GM18511 (cell line): ENCODE measurements around the gene IFIT2.

Experiments used
- ATAC-seq: cut with Tn5 transposase; IDR thresholded peaks from one replicate; pipeline ENCODE4 v1.9.1; 2021; ENCODE audit warnings: mild to moderate bottlenecking, moderate library complexity; ENCODE audit not compliant: unreplicated experiment

The IFIT2 gene

DNA sequence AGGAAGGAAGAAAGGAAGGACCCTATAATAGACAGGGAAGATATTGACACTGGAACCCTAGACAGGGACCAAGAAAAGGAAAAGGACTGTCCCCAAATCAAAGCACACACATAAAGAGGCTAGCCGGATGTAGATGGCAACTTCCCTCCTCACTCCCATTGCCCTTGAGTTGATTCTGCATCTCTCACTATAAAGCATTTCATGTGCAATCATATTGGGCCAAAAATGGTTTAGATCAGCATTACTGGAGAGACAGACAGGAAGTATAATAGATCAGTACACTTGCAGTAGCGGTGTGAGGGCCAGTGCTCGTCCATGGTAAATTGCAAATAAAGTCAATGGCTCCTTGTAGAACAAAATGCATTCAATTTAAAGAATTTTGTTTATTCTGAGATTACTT lies 34.4 kb downstream of the IFIT2 start:
- ATAC-seq = no peak

DNA sequence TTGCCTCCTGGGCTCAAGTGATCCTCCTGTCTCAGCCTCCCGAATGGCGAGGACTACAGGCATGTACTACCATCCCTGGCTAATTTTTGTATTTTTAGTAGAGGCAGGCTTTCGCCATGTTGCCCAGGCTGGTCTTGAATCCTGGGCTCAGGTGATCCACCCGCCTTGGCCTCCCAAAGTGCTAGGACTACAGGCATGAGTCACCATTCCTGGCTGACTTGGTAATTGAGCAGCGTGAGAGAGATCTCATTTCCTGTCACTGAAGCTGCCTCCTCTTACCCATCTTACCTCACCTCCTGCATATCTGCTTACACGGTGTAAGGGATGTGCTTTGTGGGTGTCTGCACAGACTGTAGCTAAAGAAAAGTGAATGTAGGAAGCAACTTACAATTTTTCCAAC lies 35.6 kb downstream of the IFIT2 start:
- ATAC-seq = peak; percentile 29

DNA sequence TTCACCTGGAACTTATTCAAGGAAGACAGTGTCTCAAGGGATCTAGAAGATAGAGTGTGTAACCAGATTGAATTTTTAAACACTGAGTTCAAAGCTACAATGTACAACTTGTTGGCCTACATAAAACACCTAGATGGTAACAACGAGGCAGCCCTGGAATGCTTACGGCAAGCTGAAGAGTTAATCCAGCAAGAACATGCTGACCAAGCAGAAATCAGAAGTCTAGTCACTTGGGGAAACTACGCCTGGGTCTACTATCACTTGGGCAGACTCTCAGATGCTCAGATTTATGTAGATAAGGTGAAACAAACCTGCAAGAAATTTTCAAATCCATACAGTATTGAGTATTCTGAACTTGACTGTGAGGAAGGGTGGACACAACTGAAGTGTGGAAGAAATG lies 36.9 kb downstream of the IFIT2 start:
- ATAC-seq = no peak

DNA sequence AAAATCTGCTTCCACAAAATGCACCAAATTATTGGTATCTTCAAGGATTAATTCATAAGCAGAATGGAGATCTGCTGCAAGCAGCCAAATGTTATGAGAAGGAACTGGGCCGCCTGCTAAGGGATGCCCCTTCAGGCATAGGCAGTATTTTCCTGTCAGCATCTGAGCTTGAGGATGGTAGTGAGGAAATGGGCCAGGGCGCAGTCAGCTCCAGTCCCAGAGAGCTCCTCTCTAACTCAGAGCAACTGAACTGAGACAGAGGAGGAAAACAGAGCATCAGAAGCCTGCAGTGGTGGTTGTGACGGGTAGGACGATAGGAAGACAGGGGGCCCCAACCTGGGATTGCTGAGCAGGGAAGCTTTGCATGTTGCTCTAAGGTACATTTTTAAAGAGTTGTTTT lies 38.0 kb downstream of the IFIT2 start:
- no peak for ATAC-seq

DNA sequence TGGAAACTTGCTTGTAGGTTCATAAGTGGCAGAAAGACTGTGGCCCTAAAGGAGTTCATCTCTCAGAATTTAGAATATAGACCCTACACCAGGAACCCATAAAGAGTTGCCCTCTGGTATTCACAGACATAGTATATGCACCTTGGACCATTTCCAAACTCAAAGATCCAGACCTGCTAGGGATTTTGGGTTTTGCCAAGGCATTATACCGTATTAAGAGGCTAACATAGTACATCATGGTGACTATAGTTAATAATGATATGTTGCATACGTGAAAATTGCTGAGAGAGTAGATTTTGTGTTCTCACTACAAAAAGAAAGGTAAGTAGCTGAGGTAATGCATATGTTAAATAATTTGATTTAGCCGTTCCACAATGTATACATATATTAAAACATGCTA lies 39.8 kb downstream of the IFIT2 start:
- no peak for ATAC-seq

DNA sequence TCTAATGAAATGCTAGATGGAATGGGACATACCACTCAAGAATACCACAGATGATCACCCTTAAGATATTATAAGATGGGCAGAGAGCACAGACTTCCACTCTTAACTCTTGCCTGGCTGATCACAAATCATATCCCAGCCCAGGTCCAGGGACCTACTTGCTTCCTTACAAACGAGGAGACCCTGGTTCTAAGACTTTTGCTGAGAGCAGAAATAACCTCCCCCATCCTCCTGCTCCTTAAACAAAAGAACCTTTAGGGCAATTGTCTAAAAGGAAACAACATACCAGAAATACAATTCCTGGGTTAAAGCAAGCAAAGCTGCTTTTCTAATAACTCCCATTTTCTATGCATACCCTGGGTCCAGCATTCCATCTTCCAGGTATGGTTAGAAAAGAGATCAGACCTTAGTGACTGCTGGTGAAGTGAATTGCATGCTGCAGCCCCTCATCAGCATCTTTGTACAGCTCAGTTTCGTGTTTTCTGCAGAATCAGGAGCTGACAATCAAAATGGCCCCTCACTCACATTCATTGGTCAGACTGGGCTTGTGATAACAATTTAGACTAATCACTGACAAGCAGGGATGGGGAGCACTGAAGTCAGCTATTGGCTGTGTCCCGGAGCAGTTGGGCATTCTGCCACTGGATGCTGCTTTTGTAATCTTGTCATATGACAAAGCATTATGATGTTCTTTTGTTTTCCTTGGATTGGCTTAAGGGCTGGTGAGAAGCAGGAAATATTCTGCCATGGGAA lies 40.5 kb downstream of the IFIT2 start:
- ATAC-seq = no peak

DNA sequence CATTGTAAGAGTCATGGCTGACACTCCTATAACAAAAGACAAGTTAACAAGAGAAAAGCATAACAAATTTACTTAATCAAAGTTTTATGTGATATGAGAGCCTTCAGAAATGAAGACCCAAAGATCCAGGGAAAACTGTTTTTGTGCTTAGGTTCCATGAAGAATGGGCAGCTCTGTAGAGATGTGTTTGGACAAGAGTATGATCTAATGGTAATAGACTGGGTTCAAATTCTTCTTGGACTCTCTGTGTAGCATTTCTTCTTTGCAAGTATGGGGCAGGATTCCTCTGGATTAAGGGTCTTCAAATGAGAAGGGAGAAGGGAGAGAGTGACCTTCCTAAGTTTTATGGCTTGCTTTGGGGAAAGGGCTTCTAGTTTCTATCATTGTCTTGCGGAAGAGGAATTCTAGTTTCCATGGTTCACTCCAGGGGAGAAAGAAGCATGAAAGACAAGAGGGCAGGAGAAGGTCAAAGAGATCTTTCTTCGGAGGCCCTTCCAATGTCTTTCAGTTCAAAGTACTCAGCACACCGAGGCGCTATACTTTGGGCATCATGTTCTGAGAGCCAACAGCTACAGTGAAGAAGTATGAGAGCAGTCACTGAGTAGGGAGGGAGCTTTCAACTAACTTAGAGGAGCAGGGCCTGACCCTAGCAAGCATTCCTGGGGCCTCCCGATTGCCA lies 41.4 kb downstream of the IFIT2 start:
- ATAC-seq = no peak

DNA sequence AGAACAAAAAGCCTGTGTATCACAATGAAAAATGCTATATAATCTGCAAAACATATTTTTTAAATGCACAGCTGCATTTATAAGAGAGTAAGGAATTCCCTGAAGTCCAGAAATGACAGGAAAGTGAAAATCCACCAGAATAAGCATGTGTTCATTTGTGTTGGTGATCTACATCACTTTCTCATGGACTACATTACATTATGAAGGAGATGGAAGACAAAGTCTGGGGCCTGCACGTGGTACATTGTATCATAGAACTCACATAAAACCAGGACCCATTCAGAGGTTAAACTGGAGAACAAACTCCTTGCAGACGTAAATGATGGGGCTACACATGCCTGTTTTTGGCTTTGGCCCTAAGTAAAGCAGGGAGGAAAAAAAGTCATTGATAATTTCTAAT lies 42.3 kb downstream of the IFIT2 start:
- ATAC-seq = no peak

DNA sequence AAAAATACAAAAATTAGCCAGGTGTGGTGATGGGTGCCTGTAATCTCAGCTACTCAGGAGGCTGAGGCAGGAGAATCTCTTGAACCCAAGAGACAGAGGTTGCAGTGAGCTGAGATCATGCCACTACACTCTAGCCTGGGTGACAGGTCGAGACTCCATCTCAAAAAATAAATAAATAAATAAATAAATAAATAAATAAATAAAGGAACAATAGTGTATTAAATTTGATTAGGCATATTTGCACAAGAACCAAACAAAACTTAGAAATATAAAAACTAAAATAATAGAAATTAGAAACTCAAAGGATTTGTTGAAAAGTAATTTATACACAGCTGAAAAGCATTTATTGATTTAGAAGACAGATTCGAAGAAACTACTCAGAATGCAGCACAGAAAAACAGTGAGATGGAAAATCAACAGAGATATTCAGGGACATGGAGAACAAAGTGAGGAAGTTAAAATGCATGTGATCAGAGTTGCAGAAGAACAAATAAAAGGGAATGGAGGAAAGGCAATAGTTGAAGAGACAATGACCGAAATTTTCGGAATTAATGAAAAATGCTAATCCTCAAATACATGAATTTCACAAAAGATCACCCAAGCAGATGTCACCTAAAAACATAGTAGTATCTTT lies 43.6 kb downstream of the IFIT2 start:
- ATAC-seq = no peak

DNA sequence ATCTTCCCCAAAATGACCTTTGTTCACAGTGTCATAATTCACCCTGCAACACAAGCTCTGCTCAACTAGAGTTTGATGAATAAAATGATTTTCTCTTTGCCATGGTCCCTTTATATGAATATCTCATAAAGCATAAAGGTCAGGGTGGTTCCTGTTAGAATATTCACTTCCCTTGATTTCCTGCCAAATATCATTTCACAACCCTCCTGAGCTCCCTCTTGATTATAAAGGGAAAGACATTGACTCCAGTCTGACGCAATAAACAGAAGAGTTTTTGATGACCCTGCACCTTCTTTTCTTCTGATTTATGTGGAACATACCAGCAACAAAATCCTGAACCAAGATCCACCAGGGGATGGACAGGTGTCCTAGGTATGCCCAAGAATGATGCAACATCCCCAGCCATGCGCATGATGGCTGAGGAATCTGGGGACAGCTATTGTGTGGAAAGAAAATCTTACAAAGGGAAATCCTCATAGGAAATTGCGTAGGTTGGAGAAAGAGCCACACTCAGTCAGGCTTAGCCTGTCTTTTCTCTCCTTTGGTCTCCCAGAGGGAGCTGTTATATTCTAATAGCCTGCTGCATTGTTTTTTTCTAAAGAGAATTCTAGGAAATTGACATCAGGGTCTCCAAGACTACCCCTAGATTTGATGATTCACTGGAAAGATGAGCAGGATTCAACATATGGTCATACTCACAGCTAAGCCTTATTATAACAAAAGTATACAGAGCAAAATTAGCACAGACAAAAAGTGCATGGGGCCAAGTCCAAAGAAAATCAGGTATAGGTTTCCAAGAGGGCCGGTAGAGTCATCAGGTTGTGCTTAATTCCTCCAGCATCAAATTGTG lies 44.8 kb downstream of the IFIT2 start:
- ATAC-seq = no peak

DNA sequence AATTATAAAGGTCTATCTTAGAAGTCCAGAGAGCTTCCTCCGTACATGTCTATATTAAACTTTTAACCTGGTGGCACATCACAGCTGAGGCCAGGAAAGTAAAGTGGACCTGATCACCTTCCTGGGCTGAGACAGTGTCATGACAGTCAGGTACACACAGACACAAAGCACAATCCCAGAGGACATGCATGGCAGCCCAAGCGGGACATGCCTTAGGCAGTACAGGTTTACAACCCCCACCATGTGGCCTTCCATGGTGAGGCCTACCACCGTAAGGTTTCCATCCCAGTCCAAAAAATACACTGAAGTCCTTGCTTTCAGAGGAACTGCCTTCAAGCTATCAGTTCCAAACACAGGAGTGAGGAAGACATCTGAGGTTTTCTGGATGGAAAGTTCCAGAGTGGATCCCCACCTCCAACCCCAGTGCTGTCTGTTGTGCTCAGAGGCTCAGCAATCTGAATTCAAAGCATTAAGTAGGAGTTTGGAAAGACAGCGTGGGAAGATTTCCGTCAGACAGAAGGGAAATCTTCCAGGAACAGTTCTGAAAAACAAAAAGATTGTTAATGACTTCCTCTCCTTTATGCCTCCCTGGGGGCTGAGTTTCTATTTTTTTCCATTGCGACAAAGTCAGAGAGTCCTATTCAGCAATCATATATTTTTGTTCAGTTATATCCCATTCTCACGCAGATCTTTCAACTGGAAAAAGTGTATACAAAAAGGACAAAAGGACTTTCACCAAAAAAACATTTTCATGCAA lies 46.0 kb downstream of the IFIT2 start:
- ATAC-seq = no peak

DNA sequence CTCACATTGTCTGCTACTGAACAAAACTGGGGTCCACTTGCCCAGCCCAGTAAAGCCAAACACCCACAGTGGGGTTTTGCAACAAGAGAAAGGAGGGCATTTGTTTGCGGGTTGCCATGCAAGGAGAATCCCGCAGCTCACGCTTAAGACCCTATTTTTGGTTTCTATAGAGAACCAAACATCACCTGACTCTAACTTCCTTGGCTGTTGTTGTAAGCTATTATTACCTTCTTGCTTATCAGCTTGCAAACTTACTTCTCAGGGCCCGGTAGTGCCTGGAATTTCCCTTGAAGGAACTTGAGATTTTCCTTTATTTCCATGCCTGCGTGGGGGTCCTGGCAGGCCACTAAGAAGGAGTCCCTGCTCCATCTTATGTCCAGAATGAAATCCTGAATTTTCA lies 46.6 kb downstream of the IFIT2 start:
- ATAC-seq = no peak

DNA sequence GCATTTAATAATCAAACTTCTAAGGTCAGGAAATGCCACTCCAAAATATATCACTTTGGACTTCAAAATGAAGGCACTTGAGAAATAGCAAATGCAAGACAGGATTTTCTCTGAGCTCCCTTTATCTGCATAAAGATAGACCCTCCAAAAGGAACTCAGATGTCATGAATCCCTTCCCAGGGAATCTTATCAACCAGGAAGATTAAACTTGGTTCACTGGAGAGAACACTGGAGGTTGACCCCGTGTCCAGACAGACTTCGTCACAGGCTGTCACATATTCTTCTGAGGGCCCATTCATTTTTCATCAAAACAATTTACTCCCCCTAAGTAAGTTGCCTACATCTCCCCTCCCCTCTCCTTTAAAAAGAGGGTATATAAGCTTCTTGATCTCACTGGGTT lies 47.1 kb downstream of the IFIT2 start:
- ATAC-seq = no peak

DNA sequence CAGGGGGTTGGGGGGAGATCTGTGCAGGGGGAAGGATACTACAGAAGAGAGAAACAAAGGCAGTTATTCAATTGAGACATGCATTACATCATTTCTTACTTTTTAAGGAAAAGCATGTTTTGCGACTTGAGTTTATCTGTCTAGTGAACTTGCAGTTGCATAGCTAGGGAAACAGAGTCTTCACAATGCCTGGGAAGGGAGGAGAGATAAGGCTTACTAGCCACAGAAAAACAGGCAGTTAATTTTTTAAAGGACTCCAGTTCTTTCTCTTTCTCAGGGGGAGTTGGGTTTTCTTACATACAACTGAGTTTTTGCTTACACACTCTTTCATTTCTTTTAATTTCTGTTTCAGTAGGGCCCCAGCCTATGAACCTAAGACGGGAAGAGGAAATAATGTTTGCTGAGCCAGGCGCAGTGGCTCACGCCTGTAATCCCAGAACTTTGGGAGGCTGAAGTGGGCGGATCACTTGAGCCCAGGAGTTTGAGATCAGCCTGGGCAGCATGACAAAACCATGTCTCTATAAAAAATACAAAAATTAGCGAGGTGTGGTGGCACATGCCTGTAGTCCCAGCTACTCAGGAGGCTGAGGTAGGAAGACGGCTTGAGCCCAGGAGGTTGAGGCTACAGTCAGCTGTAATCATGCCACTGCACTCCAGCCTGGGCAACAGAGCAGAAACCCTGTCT lies 48.9 kb downstream of the IFIT2 start:
- ATAC-seq = peak; percentile 47

DNA sequence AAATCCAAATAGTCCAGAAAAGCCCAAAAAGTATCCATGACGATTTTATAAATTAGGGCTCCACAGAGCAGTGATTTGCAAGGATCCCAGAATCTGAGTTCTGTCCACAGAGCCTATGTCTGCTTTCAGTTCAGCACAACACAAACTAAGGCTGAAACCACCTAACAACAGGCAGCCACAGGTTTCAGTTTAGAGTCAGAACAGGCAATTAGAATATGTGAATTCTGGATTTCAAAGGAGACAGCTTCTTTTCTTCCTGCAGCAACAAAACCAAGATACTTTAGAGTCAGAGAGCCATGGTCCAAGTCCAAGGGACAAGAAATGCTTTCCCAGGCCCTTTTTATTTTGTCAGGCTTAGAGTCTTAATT lies 49.5 kb downstream of the IFIT2 start:
- peak; percentile 84 for ATAC-seq

DNA sequence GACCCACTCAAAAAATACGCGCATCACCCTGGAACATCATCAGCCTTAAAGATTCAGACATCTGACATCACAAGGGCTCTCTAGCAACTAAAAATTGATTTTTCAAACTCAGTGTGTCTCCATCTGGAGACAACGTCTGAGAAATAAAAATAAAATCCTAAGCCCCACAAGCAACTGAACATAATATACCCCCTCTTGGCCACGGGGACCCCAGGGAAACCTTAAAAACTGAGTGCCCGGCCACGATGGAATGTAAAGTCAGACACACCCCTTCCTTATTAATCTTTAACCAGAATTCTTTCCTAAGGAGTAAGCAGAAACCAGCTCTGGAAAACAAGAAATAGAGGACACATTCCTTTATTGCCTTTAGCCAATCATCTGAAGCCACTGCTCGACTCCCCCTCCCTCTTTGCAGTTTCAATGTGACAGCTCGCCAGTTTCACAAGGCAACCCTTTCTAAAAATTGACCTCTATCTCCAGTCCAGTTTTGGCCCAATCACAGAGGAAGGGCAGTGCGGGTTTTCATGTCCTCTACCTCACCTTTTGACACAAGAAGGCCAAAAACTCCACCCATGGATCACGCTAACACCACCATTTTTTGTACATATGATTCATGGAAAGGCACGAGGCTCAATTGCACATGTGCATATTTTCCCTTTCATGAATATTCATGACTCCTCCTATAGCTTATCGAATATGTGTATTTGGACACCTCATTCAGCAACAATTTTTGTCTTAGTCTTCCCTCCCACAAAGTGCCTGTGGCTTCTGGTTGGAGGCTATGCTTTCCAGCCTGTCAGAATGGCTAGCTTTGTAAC lies 50.1 kb downstream of the IFIT2 start:
- ATAC-seq = peak; percentile 66

DNA sequence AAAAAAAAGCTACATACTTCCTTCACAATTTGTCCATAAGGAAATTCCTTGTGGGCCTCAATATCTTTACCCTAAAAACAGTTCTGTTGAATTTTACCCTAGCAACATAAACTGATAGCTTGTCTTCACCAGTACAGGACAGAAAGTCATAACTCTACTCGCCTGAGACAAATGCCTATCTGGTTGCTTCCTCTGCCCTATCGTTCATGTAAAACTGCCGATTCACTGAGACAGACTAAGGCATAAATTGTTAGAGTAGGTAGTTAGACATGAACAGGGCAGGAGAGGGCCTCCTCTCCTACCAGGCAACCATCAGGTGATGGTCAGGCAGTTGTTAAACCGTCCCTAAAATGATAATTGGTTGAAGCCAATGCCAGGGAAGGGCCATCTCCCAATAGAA lies 51.0 kb downstream of the IFIT2 start:
- no peak for ATAC-seq

DNA sequence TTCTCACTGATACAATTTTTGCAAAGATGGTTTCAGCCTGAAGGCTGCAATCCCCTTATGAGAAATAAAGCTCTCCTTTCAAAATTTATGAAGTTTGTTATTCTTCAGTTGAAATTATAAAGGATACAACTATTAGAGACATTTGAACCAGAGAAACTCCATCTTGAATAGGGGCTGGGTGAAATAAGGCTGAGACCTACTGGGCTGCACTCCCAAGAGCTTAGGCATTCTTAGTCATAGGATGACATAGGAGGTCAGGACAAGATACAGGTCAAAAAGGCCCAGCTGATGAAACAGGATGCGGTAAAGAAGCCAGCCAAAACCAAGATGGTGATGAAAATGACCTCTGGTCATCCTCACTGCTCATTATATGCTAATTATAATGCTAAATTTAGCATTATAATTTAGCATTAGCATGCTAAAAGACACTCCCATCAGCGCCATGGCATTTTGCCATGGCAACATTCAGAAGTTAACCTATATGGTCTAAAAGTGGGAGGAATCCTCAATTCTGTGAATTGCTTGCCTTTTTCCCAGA lies 53.6 kb downstream of the IFIT2 start:
- no peak for ATAC-seq

DNA sequence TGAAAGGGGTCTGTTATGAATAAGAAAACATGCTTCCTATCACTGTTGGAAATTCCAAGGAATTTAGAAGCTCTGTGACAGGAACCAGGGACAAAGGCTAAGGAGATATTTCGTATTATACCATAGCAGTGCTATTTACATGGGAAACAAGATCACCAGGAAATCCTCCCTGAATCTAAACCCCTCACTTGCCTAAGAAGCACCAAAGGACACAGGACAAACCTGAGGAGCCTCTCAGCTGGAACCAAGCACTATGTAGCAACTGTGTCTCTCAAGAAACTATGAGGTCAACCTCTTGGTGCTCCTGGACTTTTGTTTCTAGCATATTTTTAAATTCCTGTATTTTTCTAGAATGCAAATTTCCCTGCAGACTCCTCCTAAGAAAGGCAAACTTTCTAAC lies 55.2 kb downstream of the IFIT2 start:
- ATAC-seq = no peak
